Measurements from ENCODE around the gene NPHS2.

NPHS2 gene

GRCh38 chr1:179583771-179584320, 8.1 kb upstream of the NPHS2 start:
- no peak for TF ChIP-seq CTCF (IDR thresholded peaks at IDR 0.05; ENCODE audit: borderline replicate concordance, control extremely low read depth, extremely low read depth, insufficient read depth, missing control alignments)
- no peak for DNase-seq (ENCODE audit: low spot score)
- in situ Hi-C loops (cut with MboI; ENCODE audit: low sequenced_read_pairs, unreplicated experiment): no loop called here

- in situ Hi-C loops (cut with MboI; ENCODE audit: low sequenced_read_pairs, unreplicated experiment): no loop called here
- no peak for DNase-seq (ENCODE audit: low spot score)
- no peak for TF ChIP-seq CTCF (IDR thresholded peaks at IDR 0.05; ENCODE audit: borderline replicate concordance, control extremely low read depth, extremely low read depth, insufficient read depth, missing control alignments)
Measured at GRCh38 chr1:179576509-179576908, 761 bp upstream of the NPHS2 start.

- in situ Hi-C loops (cut with MboI; ENCODE audit: low sequenced_read_pairs, unreplicated experiment): no loop called here
- no peak for DNase-seq (ENCODE audit: low spot score)
- no peak for TF ChIP-seq CTCF (IDR thresholded peaks at IDR 0.05; ENCODE audit: borderline replicate concordance, control extremely low read depth, extremely low read depth, insufficient read depth, missing control alignments)
Measured at GRCh38 chr1:179558078-179558477, 17.7 kb downstream of the NPHS2 start.

GRCh38 chr1:179554427-179554826, 21.3 kb downstream of the NPHS2 start:
- in situ Hi-C loops (cut with MboI; ENCODE audit: low sequenced_read_pairs, unreplicated experiment): no loop called here
- no peak for DNase-seq (ENCODE audit: low spot score)
- TF ChIP-seq CTCF (IDR thresholded peaks at IDR 0.05; ENCODE audit: borderline replicate concordance, control extremely low read depth, extremely low read depth, insufficient read depth, missing control alignments): no peak

- no peak for TF ChIP-seq CTCF (IDR thresholded peaks at IDR 0.05; ENCODE audit: borderline replicate concordance, control extremely low read depth, extremely low read depth, insufficient read depth, missing control alignments)
- DNase-seq (ENCODE audit: low spot score): no peak
- in situ Hi-C loops (cut with MboI; ENCODE audit: low sequenced_read_pairs, unreplicated experiment): no loop called here
Measured at GRCh38 chr1:179550746-179551682, 24.7 kb downstream of the NPHS2 start.

GRCh38 chr1:179549368-179549700, 26.4 kb downstream of the NPHS2 start:
- in situ Hi-C loops (cut with MboI; ENCODE audit: low sequenced_read_pairs, unreplicated experiment): no loop called here
- no peak for DNase-seq (ENCODE audit: low spot score)
- no peak for TF ChIP-seq CTCF (IDR thresholded peaks at IDR 0.05; ENCODE audit: borderline replicate concordance, control extremely low read depth, extremely low read depth, insufficient read depth, missing control alignments)

Data from GM13976 (cell line).